H9 (cell line): ENCODE measurements around the gene OTOS. TPM values are rescaled to one million over a fixed set of nuclear protein-coding genes. Genes with fewer than 3 reads are reported as not detected.

Experiments used
- DNase-seq: peaks from one replicate; pipeline ENCODE4 v3.0.0-alpha.2; 2017
- H2AFZ ChIP-seq: one replicate; pipeline ENCODE4 v1.6.1; 2013; ENCODE audit warnings: mild to moderate bottlenecking, low read length, control low read depth, moderate library complexity
- H2AK5ac ChIP-seq: 2 replicates; pipeline ENCODE4 v1.6.1; 2013; ENCODE audit warnings: low read length, control low read depth, mixed read lengths; ENCODE audit not compliant: insufficient read length
- H2BK120ac ChIP-seq: one replicate; pipeline ENCODE4 v1.6.1; 2013; ENCODE audit warnings: low read depth, mild to moderate bottlenecking, low read length, control low read depth, inconsistent platforms; ENCODE audit not compliant: poor library complexity, severe bottlenecking
- H2BK12ac ChIP-seq: 2 replicates; pipeline ENCODE4 v1.6.1; 2013; ENCODE audit warnings: low read length, control low read depth, mixed read lengths, low read depth; ENCODE audit not compliant: insufficient read length
- H2BK15ac ChIP-seq: 2 replicates; pipeline ENCODE4 v1.6.1; 2013; ENCODE audit warnings: low read depth, low read length, control low read depth
- H2BK20ac ChIP-seq: one replicate; pipeline ENCODE4 v1.6.1; 2013; ENCODE audit warnings: low read depth, mild to moderate bottlenecking, low read length, control low read depth, inconsistent platforms; ENCODE audit not compliant: poor library complexity, severe bottlenecking
- H2BK5ac ChIP-seq: 2 replicates; pipeline ENCODE4 v1.6.1; 2013; ENCODE audit warnings: low read length, control low read depth, mixed read lengths; ENCODE audit not compliant: insufficient read length
- H3K14ac ChIP-seq: 2 replicates; pipeline ENCODE4 v1.6.1; 2013; ENCODE audit warnings: low read length, control low read depth; ENCODE audit not compliant: insufficient read depth
- H3K18ac ChIP-seq: 2 replicates; pipeline ENCODE4 v1.6.1; 2013; ENCODE audit warnings: low read depth, mild to moderate bottlenecking, mixed read lengths, low read length, control low read depth; ENCODE audit not compliant: insufficient read length
- H3K23ac ChIP-seq: 2 replicates; pipeline ENCODE4 v1.6.1; 2013; ENCODE audit warnings: low read length, control low read depth, mixed read lengths, low read depth; ENCODE audit not compliant: insufficient read length
- H3K23me2 ChIP-seq: 2 replicates; pipeline ENCODE4 v1.6.1; 2013; ENCODE audit warnings: low read depth, mild to moderate bottlenecking, mixed read lengths, low read length, control low read depth; ENCODE audit not compliant: insufficient read length, poor library complexity, severe bottlenecking
- H3K27ac ChIP-seq: 2 replicates; pipeline ENCODE4 v1.5.1; 2013; ENCODE audit warnings: low read length, control low read depth, mixed read lengths, low read depth; ENCODE audit not compliant: insufficient read length
- H3K27me3 ChIP-seq: 2 replicates; pipeline ENCODE4 v1.6.1; 2013; ENCODE audit warnings: low read length, control low read depth, inconsistent platforms; ENCODE audit not compliant: insufficient read depth
- H3K4ac ChIP-seq: 2 replicates; pipeline ENCODE4 v1.6.1; 2013; ENCODE audit warnings: low read depth, mild to moderate bottlenecking, control low read depth, inconsistent platforms, low read length, moderate library complexity
- H3K4me1 ChIP-seq: 2 replicates; pipeline ENCODE4 v1.6.1; 2013; ENCODE audit warnings: low read length, control low read depth, inconsistent platforms; ENCODE audit not compliant: insufficient read depth
- H3K4me2 ChIP-seq: 2 replicates; pipeline ENCODE4 v1.6.1; 2013; ENCODE audit warnings: low read length, control low read depth, mixed read lengths; ENCODE audit not compliant: insufficient read length, insufficient read depth
- H3K56ac ChIP-seq: 2 replicates; pipeline ENCODE4 v1.6.1; 2013; ENCODE audit warnings: low read depth, mild to moderate bottlenecking, mixed read lengths, low read length, control low read depth; ENCODE audit not compliant: insufficient read length
- H3K79me1 ChIP-seq: 2 replicates; pipeline ENCODE4 v1.6.1; 2013; ENCODE audit warnings: low read depth, mild to moderate bottlenecking, moderate library complexity, low read length, control low read depth, inconsistent platforms; ENCODE audit not compliant: insufficient read depth, poor library complexity, severe bottlenecking
- H3K79me2 ChIP-seq: 2 replicates; pipeline ENCODE4 v1.6.1; 2013; ENCODE audit warnings: low read length, control low read depth, inconsistent platforms; ENCODE audit not compliant: insufficient read depth
- H3K9ac ChIP-seq: 2 replicates; pipeline ENCODE4 v1.6.1; 2013; ENCODE audit warnings: low read length, control low read depth, mixed read lengths; ENCODE audit not compliant: insufficient read length; ENCODE audit errors: extremely low read depth
- H3K9me3 ChIP-seq: one replicate; pipeline ENCODE4 v1.6.1; 2013; ENCODE audit warnings: low read depth, low read length, inconsistent platforms; ENCODE audit not compliant: control insufficient read depth
- H3T11ph ChIP-seq: one replicate; pipeline ENCODE4 v1.6.1; 2013; ENCODE audit warnings: mild to moderate bottlenecking, low read length, control low read depth, inconsistent platforms
- H4K20me1 ChIP-seq: one replicate; pipeline ENCODE4 v1.6.1; 2013; ENCODE audit not compliant: control insufficient read depth, insufficient read length, insufficient read depth
- H4K5ac ChIP-seq: 2 replicates; pipeline ENCODE4 v1.6.1; 2013; ENCODE audit warnings: low read depth, mild to moderate bottlenecking, mixed read lengths, low read length, control low read depth; ENCODE audit not compliant: insufficient read length
- H4K8ac ChIP-seq: replicated peaks from 2 replicates; pipeline ENCODE4 v1.6.1; 2013; ENCODE audit warnings: low read length, control low read depth, mixed read lengths, low read depth; ENCODE audit not compliant: insufficient read length
- H4K91ac ChIP-seq: 2 replicates; pipeline ENCODE4 v1.6.1; 2013; ENCODE audit warnings: low read depth, mild to moderate bottlenecking, moderate library complexity, mixed read lengths, low read length, control low read depth; ENCODE audit not compliant: insufficient read length
- H3K27ac Mint-ChIP-seq, 3 experiments: 2 replicates in 2 of 3; 3 replicates in 1 of 3; pipeline ENCODE4 v1.8.0; 2020 to 2021; ENCODE audit warnings: mixed read lengths in 3 of 3, mild to moderate bottlenecking in 1 of 3, moderate library complexity in 1 of 3
- H3K27me3 Mint-ChIP-seq: 2 replicates; pipeline ENCODE4 v1.8.0; 2021; ENCODE audit warnings: low read depth, mild to moderate bottlenecking, moderate library complexity, mixed read lengths
- H3K36me3 Mint-ChIP-seq, 3 experiments: 2 replicates in 2 of 3; 3 replicates in 1 of 3; pipeline ENCODE4 v1.8.0; 2020 to 2021; ENCODE audit warnings: low read depth in 3 of 3, mixed read lengths in 3 of 3; ENCODE audit not compliant: insufficient read depth in 1 of 3
- H3K4me1 Mint-ChIP-seq, 2 experiments: 2 replicates each; pipeline ENCODE4 v1.8.0; 2020; ENCODE audit warnings: mixed read lengths in 2 of 2
- H3K4me3 Mint-ChIP-seq, 2 experiments: 2 replicates in 1 of 2; 3 replicates in 1 of 2; pipeline ENCODE4 v1.8.0; 2020 to 2021; ENCODE audit warnings: mild to moderate bottlenecking in 2 of 2, mixed read lengths in 2 of 2, moderate library complexity in 1 of 2
- H3K9me3 Mint-ChIP-seq, 2 experiments: 2 replicates in 1 of 2; 3 replicates in 1 of 2; pipeline ENCODE4 v1.8.0; 2020; ENCODE audit warnings: mild to moderate bottlenecking in 2 of 2, mixed read lengths in 2 of 2, moderate library complexity in 1 of 2
- WGBS: extraction: QIAGEN DNeasy Blood & Tissue Kit; methylation state at CpG from one replicate; pipeline ENCODE4 v1.1.7; 2013; ENCODE audit warnings: missing lambda C conversion rate, low lambda C conversion rate, mixed read lengths; ENCODE audit not compliant: insufficient read length; ENCODE audit errors: extremely low coverage; 5-methylcytosine and 5-hydroxymethylcytosine counted together
- total RNA-seq: library from RNA; stranded (reverse); gene quantifications from 2 replicates; pipeline ENCODE4 v1.2.1, GENCODE V29; 2021
- TF ChIP-seq, protein P1 (sequence below): fragments of 200-600 bp; sonication (generic); conservative IDR thresholded peaks from 3 replicates; pipeline ENCODE4 v1.8.0; 2021; ENCODE audit warnings: antibody characterized with exemption, mild to moderate bottlenecking

OTOS gene
- total RNA-seq, 1 experiment from 2014 or later = not detected

DNA sequence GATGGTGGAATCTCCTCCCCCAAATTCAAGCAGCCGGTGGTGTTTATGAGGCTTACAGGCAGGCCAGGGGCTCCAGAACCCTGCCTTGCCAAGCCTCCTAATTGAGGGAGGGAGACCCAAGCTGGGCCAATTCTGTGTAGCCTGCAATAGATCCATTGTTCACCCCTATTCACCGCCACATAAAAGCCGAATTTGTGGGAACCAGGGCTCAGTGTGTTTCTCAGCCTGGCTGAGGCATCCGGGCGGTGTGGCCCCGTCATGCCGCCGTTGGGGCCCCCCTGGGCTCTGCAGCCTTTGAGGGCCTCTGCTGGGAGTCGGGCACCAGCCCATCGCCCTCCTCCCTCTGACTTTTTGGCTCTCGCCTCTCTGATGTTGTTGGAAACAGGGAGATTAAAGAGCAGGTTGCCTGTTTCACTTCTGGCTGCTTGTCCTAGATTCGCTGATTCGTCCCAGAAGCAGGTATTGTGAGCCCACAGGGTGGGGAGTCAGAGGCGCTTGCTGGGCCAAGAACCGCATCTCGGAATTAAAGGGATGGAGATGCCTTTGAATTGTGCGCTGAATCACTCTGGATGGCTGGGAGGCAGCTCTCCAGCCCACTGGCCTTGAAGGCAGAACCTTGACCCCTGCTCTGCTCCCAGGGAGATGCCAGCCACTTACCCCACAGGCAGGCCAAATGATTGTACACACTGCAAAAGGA, 14.7 kb upstream of the OTOS start:
- no peak overlapping the region for H3K9ac ChIP-seq
- no peak overlapping the region for H3K18ac ChIP-seq
- no peak overlapping the region for H3K14ac ChIP-seq
- peaks cover 15 to 27% of the 10 kb centered on the region in 2 experiments for H3K4me1 Mint-ChIP-seq
- TF ChIP-seq, protein P1, sequence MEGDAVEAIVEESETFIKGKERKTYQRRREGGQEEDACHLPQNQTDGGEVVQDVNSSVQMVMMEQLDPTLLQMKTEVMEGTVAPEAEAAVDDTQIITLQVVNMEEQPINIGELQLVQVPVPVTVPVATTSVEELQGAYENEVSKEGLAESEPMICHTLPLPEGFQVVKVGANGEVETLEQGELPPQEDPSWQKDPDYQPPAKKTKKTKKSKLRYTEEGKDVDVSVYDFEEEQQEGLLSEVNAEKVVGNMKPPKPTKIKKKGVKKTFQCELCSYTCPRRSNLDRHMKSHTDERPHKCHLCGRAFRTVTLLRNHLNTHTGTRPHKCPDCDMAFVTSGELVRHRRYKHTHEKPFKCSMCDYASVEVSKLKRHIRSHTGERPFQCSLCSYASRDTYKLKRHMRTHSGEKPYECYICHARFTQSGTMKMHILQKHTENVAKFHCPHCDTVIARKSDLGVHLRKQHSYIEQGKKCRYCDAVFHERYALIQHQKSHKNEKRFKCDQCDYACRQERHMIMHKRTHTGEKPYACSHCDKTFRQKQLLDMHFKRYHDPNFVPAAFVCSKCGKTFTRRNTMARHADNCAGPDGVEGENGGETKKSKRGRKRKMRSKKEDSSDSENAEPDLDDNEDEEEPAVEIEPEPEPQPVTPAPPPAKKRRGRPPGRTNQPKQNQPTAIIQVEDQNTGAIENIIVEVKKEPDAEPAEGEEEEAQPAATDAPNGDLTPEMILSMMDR = no peak
- H2BK20ac ChIP-seq = no peak overlapping the region
- H3K27me3 Mint-ChIP-seq = peaks cover 26% of the 10 kb centered on the region
- H4K5ac ChIP-seq = no peak overlapping the region
- H4K91ac ChIP-seq = no peak overlapping the region
- no peaks in the 10 kb centered on the region for H3K23me2 ChIP-seq
- H2BK15ac ChIP-seq = no peak overlapping the region
- H3K9me3 Mint-ChIP-seq = peaks cover 0 to 3% of the 10 kb centered on the region in 2 experiments; a peak in 4 of 5 replicates
- H3K56ac ChIP-seq = no peak overlapping the region
- no CpG with 5 or more reads among the region's 17 CpGs for WGBS
- no peak overlapping the region for H3K27ac ChIP-seq
- no peaks in the 10 kb centered on the region for H3K27me3 ChIP-seq
- no peak overlapping the region for H3K4ac ChIP-seq
- H3T11ph ChIP-seq = no peak overlapping the region
- H3K4me3 Mint-ChIP-seq = no peak overlapping the region
- no peak overlapping the region for H2AFZ ChIP-seq
- H2BK12ac ChIP-seq = no peak overlapping the region
- H4K20me1 ChIP-seq = no peaks in the 10 kb centered on the region
- H3K79me2 ChIP-seq = no peaks in the 10 kb centered on the region
- H2BK120ac ChIP-seq = no peak overlapping the region
- DNase-seq = no peak
- H3K4me2 ChIP-seq = no peak overlapping the region
- H3K9me3 ChIP-seq = no peaks in the 10 kb centered on the region
- H3K23ac ChIP-seq = no peak overlapping the region
- no peak overlapping the region for H2AK5ac ChIP-seq
- H3K36me3 Mint-ChIP-seq = no peaks in the 10 kb centered on the region; a peak in 1 of 7 replicates
- no peak overlapping the region for H3K27ac Mint-ChIP-seq
- no peak overlapping the region for H4K8ac ChIP-seq
- no peaks in the 10 kb centered on the region; the same call in 1 of the 2 replicates for H3K4me1 ChIP-seq
- H3K79me1 ChIP-seq = no peaks in the 10 kb centered on the region
- H2BK5ac ChIP-seq = no peak overlapping the region
